HS-5 (cell line): ENCODE data around the gene FANCC.

ENCODE experiments used
- DNase-seq: peaks from one replicate; pipeline ENCODE4 v3.0.0-alpha.2; 2012; ENCODE audit warnings: low read depth

The FANCC gene

GRCh38 chr9:95101326-95101725 is 216.2 kb downstream of the FANCC start:
- DNase-seq: no peak

DNA sequence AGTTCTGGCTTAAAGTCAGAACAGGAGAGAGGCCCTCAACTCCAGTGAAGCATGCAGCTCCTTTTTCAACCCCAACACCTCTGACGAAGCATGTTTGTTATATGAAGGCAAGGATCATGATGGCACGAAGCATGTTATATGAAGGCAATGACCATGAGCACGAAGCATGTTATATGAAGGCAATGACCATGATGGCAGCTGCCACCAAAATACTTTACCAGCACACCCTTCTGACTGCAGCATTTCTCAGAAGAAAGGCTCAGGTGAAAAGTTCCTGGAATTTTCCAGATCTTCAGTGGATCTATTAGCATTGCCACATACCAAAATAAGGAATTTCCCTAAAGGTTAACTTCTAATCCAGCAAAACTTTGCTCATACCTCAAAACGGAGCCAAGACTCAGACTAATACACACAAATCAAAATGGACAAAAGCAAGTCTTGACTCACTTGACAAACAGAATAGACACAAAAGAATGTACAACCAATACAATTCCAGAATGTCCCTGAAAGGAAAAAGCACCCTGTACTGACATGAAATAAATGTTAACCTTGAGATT is 217.4 kb downstream of the FANCC start:
- no peak for DNase-seq

- DNase-seq: no peak
Observed at GRCh38 chr9:95099321-95100070, 218.0 kb downstream of the FANCC start.

GRCh38 chr9:95098391-95098921 is 219.1 kb downstream of the FANCC start:
- DNase-seq: no peak

- DNase-seq: no peak
Observed at GRCh38 chr9:95097279-95097678, 220.2 kb downstream of the FANCC start.

DNA sequence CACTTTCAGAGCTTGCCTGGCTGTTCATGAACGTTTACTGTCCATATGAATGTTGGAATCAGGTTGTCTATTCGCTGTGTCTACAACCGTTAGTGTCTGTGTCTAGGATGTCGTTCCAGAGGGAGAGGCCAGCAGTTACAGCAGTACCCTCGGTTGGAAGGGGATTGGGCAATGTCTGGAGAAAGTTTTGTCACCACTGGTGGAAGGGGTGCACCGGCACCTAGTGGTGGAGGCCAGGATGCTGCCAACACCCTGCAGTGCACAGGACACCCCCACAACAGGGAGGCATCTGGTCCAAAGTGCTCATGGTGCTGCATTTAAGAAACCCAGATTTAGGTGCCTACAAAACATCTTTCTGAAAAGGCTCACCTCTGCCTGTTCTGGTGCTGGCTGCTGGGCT is 220.7 kb downstream of the FANCC start:
- no peak for DNase-seq

DNA sequence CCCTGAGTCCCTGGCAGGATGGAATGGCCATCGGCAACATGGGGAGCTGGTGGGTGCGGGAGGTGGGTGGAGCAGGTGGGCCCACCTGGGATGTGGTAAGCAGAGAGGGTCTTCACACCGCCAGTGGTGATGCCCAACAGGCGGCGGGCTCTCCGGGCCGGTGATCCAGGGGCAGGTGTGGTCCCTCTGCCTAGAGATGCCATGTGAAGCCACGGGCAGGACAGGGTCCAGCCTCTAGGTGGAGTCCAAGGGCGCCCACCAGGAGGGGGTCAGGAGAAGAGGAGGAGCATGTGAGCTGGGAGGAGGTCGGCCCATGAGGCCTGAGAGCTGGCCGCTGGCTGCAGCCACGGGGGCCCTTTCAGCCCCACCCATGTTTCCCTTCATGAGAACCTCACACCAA is 221.1 kb downstream of the FANCC start:
- no peak for DNase-seq

- DNase-seq: no peak
Observed at GRCh38 chr9:95095641-95096355, 221.7 kb downstream of the FANCC start.

- DNase-seq: no peak
Observed at GRCh38 chr9:95094002-95094401, 223.5 kb downstream of the FANCC start.

GRCh38 chr9:95093586-95093985 is 223.9 kb downstream of the FANCC start:
- DNase-seq: no peak

DNA sequence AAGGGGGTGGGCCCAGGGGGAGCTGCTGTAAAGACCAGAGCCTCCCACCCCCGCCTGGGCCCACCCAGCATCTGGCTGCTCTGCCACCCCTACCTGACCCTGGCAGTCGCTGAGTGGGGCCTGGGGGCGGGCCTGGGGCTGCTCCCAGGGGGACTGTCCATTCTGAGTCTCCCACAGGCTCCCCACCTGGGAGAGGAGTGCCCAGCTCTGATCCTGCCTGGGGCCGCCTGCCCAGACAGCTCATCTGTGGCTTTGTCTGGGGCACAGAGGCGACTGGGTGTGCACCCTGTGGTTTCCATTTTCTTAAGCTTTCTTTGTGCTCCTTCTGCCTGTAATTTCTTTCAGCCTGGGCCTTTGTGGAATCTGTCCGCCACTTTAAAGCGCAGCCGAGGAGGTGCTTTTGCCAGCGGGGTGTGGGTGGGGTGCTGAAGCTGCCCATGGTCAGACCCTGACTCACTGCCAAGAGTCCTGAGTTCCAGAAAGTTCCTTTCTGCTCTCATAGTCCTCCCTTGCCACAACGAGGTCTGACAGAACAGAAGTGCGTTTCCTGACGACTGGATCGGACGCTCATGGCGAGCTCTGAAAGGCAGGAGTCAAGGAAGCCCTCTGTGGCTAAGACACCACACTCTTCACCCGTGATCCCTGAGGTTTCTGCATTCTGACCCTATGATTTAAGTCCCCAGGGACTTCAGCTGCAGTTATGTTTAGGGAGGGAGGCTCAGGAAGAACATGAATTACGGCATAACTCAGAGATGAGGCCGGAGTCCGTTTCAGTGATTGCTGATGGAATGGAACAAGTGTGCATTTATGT is 225.0 kb downstream of the FANCC start:
- DNase-seq: no peak

GRCh38 chr9:95091601-95092261 is 225.8 kb downstream of the FANCC start:
- no peak for DNase-seq

DNA sequence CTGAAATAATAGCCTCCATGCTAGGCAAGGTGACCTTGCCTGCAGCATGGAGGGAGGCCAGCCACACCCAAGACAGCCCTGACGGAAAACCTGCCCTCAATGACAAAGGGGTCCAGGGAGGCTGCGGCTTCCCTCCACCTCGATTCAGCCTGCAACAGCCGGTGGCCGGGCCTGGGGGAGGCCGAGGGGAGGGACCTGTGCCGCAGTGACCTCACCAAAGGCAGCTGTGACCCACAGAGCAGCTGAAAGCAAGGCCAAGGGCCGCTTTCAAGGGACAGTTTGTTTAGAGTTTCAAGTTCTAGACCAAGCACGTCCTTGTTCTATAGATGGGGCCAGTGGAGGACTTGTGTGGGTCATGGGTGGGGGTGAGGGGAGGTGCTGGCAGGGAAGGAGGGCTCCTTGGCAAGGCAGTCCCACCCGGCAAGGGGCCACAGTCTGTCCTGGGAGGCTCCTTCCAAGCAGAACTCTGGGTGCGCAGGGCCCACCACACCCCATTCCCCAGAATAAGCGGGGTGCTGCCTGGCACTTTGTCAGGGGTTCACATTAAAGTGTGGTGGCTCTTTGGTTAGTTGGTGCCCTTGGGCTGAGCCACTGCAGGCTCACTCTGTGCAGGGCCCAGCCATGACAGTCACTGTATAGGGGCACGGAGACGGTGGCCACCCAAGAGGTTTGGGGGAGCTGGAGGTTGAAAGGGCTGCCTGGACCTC is 226.5 kb downstream of the FANCC start:
- no peak for DNase-seq

- DNase-seq: no peak
Observed at GRCh38 chr9:95090023-95090791, 227.3 kb downstream of the FANCC start.

GRCh38 chr9:95089257-95090022 is 228.1 kb downstream of the FANCC start:
- no peak for DNase-seq

DNA sequence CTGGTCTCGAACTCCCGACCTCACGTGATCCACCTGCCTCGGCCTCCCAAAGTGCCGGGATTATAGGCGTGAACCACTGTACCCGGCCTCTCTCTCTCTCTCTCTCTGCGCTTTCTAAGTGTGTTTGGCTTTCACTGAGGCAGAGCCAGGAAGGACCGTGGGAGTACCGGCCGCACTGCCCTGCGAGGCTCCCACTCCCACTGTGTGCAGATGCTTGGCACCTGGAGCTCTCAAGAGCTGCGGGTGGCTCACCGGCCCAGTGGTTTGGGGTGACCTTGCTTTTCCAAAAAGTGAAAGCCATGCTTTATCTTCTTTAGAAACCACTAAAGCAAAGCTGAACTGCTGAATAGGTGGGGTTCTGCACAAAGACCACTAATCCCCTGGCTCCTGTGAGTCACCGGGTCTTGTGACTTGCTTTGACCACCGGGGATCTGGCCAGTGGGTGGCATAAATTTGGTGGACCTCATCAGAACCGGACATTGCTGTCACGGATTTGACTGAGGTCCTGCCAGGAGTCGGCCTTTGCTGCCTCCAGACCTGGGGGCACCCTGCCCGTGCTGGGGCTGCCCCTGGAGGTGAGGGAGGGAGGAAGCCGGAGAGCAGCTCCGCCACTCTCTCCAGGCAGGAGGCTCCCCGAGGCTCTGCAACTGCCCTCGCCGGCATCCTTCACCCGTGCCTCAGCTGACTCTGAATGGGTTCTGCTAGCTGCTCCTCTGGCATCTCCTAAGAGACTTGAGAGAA is 228.9 kb downstream of the FANCC start:
- DNase-seq: no peak

DNA sequence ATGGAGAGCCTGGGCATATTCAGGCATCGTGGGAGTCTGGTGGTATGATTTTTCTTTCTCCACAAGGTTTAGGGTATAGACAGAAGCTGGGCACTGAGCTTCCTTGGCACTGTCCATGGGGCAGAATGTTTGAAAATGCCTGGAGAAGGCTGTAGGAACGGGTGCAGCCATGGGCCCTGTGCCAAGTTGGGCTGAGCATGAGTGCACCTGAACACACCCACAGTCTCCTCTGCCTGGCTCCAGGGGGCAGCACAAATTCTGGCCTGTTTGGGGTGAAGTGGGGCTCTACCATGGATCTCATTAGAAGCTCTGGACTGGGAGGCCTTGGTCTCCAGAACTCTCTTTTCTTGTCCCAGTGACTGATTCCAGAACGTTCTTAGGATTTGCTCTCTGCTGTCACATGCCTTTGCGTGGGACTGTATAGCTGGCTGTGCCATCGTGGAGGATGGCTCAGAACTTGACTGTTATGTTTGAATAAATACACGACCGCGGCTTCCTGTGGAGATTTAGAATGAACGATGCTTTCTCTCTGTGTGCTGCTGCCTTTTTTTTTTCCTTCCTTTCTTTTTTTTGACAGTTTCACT is 229.8 kb downstream of the FANCC start:
- DNase-seq: no peak

DNA sequence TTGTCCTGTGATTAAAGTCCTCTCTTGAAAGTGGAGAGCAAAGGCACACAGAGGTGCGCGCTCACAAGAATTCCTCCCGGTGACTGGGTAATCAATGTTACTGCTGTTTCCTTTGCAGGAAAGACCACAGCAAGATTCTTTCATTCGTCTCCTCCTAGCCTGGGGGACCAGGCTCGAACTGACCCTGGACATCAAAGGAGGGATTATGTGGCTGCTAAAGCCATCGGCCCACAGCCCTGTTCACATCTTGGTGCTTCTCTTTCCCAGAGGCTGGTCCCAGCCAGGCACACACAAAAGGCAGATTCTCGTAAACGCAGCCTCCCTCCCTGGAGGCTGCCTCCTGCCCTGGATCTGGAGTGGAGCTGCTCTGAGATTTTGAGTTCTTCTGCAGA is 230.9 kb downstream of the FANCC start:
- no peak for DNase-seq
